ENCODE measurements around the gene NTPCR. TPM values are rescaled to one million over a fixed set of nuclear protein-coding genes. Genes with fewer than 3 reads are reported as not detected.
A peak's percentile ranks its signal among the peaks of the same experiment; 100 is the strongest.

NTPCR gene
- total RNA-seq, 1 experiment from 2014 or later = 47.6 TPM

- no peaks in the 10 kb centered on the region for H3K27me3 ChIP-seq
- H3K9me3 ChIP-seq = no peaks in the 10 kb centered on the region
- peaks cover 5% of the 10 kb centered on the region; the same call in 1 of the 2 replicates for H3K36me3 ChIP-seq
- DNase-seq = no peak
- peak overlapping the region; percentile 86 for H3K4me3 ChIP-seq
Measured at GRCh38 chr1:232949636-232950196, 695 bp upstream of the NTPCR start.

GRCh38 chr1:232951180-232951579, 769 bp downstream of the NTPCR start:
- Histone ChIP-seq H3K27me3 (no peaks in the 10 kb centered on the region), H3K4me3 (peak overlapping the region; percentile 86), H3K9me3 (no peaks in the 10 kb centered on the region), H3K36me3 (peaks cover 11% of the 10 kb centered on the region)
- DNase-seq = no peak

GRCh38 chr1:232951605-232952004, 1.2 kb downstream of the NTPCR start:
- H3K27me3 ChIP-seq = no peaks in the 10 kb centered on the region
- H3K36me3 ChIP-seq = peaks cover 15% of the 10 kb centered on the region
- H3K4me3 ChIP-seq = peak overlapping the region; percentile 86
- no peak for DNase-seq
- no peaks in the 10 kb centered on the region for H3K9me3 ChIP-seq

- peak; percentile 49 for DNase-seq
- Histone ChIP-seq H3K36me3 (peaks cover 23% of the 10 kb centered on the region), H3K4me3 (no peak overlapping the region), H3K9me3 (peaks cover 2% of the 10 kb centered on the region; the same call in 1 of the 2 replicates), H3K27me3 (no peaks in the 10 kb centered on the region)
Measured at GRCh38 chr1:232952514-232953499, 2.4 kb downstream of the NTPCR start.

- Histone ChIP-seq H3K4me3 (no peak overlapping the region), H3K36me3 (peaks cover 42% of the 10 kb centered on the region), H3K9me3 (peaks cover 9% of the 10 kb centered on the region), H3K27me3 (no peaks in the 10 kb centered on the region)
- DNase-seq = no peak
Measured at GRCh38 chr1:232954594-232955365, 4.4 kb downstream of the NTPCR start.

GRCh38 chr1:232956081-232956480, 5.7 kb downstream of the NTPCR start:
- Histone ChIP-seq H3K36me3 (peaks cover 42% of the 10 kb centered on the region), H3K9me3 (peaks cover 9% of the 10 kb centered on the region), H3K4me3 (no peak overlapping the region), H3K27me3 (no peaks in the 10 kb centered on the region)
- no peak for DNase-seq

- Histone ChIP-seq H3K4me3 (no peak overlapping the region), H3K36me3 (peaks cover 42% of the 10 kb centered on the region), H3K9me3 (peaks cover 9% of the 10 kb centered on the region), H3K27me3 (no peaks in the 10 kb centered on the region)
- DNase-seq = no peak
Measured at GRCh38 chr1:232958067-232958466, 7.7 kb downstream of the NTPCR start.

- H3K4me3 ChIP-seq = no peak overlapping the region
- peaks cover 4% of the 10 kb centered on the region for H3K9me3 ChIP-seq
- no peaks in the 10 kb centered on the region for H3K27me3 ChIP-seq
- H3K36me3 ChIP-seq = peaks cover 26% of the 10 kb centered on the region
- DNase-seq = no peak
Measured at GRCh38 chr1:232962761-232963745, 12.6 kb downstream of the NTPCR start.

- Histone ChIP-seq H3K27me3 (no peaks in the 10 kb centered on the region), H3K36me3 (peaks cover 19% of the 10 kb centered on the region), H3K9me3 (no peaks in the 10 kb centered on the region), H3K4me3 (no peak overlapping the region)
- DNase-seq = no peak
Measured at GRCh38 chr1:232964601-232965000, 14.2 kb downstream of the NTPCR start.

- no peak for DNase-seq
- Histone ChIP-seq H3K27me3 (no peaks in the 10 kb centered on the region), H3K4me3 (no peak overlapping the region), H3K36me3 (peaks cover 24% of the 10 kb centered on the region), H3K9me3 (no peaks in the 10 kb centered on the region)
Measured at GRCh38 chr1:232965124-232965911, 14.9 kb downstream of the NTPCR start.

- Histone ChIP-seq H3K9me3 (no peaks in the 10 kb centered on the region), H3K36me3 (peaks cover 30% of the 10 kb centered on the region), H3K4me3 (no peak overlapping the region), H3K27me3 (no peaks in the 10 kb centered on the region)
- no peak for DNase-seq
Measured at GRCh38 chr1:232965912-232966217, 15.5 kb downstream of the NTPCR start.

- Histone ChIP-seq H3K9me3 (peaks cover 4% of the 10 kb centered on the region; the same call in 1 of the 2 replicates), H3K4me3 (no peak overlapping the region), H3K36me3 (peaks cover 38% of the 10 kb centered on the region), H3K27me3 (no peaks in the 10 kb centered on the region)
- DNase-seq = no peak
Measured at GRCh38 chr1:232966663-232967062, 16.3 kb downstream of the NTPCR start.

GRCh38 chr1:232968391-232968790, 18.0 kb downstream of the NTPCR start:
- Histone ChIP-seq H3K36me3 (peaks cover 53% of the 10 kb centered on the region), H3K27me3 (no peaks in the 10 kb centered on the region), H3K4me3 (no peak overlapping the region), H3K9me3 (peaks cover 16% of the 10 kb centered on the region)
- no peak for DNase-seq

GRCh38 chr1:232968965-232969364, 18.6 kb downstream of the NTPCR start:
- peaks cover 54% of the 10 kb centered on the region for H3K36me3 ChIP-seq
- no peaks in the 10 kb centered on the region for H3K27me3 ChIP-seq
- DNase-seq = peak; percentile 53
- peaks cover 22% of the 10 kb centered on the region for H3K9me3 ChIP-seq
- H3K4me3 ChIP-seq = no peak overlapping the region

GRCh38 chr1:232969799-232970198, 19.4 kb downstream of the NTPCR start:
- no peak for DNase-seq
- peaks cover 28% of the 10 kb centered on the region for H3K9me3 ChIP-seq
- H3K36me3 ChIP-seq = peaks cover 62% of the 10 kb centered on the region
- no peak overlapping the region for H3K4me3 ChIP-seq
- H3K27me3 ChIP-seq = no peaks in the 10 kb centered on the region
